GM12891 (cell line): ENCODE measurements around the gene GJA10.

Experiments used
- PAX5 ChIP-seq: IDR thresholded peaks from 2 replicates; pipeline ENCODE4 v1.6.1; 2011; ENCODE audit warnings: low read length, moderate library complexity, mild to moderate bottlenecking; ENCODE audit not compliant: insufficient read depth, severe bottlenecking
- POLR2A ChIP-seq: IDR thresholded peaks from 2 replicates; pipeline ENCODE4 v1.6.1; 2011; ENCODE audit warnings: low read depth, low read length, control low read depth
- POLR2AphosphoS5 ChIP-seq: IDR thresholded peaks from 2 replicates; pipeline ENCODE4 v1.6.1; 2011; ENCODE audit warnings: low read depth, low read length, control low read depth
- TAF1 ChIP-seq: IDR thresholded peaks from 2 replicates; pipeline ENCODE4 v1.6.1; 2011; ENCODE audit warnings: low read depth, low read length, control low read depth

DNA sequence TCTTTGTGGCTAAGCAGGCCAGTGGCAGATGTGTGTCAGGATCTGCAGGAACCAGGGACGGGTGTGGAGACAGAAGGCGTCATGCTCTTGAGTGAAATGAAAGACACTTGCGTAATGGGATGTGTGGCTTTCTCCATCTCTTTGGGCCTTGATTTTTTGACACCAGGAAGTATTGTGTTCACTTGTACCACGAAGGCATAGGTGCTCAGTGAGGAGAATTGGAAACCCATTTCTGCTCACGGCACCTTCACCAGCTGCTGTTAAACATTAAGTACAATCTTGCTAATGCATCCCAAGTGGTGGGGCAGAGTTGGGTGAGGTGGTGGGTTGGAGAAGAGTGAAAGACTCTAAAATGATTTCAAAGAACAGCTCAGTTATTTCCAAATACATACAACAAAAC lies 30.0 kb downstream of the GJA10 start:
- TF ChIP-seq POLR2A (no peak), POLR2AphosphoS5 (no peak), TAF1 (no peak), PAX5 (no peak)
